ENCODE results near the gene SPEM3.

SPEM3 gene

DNA sequence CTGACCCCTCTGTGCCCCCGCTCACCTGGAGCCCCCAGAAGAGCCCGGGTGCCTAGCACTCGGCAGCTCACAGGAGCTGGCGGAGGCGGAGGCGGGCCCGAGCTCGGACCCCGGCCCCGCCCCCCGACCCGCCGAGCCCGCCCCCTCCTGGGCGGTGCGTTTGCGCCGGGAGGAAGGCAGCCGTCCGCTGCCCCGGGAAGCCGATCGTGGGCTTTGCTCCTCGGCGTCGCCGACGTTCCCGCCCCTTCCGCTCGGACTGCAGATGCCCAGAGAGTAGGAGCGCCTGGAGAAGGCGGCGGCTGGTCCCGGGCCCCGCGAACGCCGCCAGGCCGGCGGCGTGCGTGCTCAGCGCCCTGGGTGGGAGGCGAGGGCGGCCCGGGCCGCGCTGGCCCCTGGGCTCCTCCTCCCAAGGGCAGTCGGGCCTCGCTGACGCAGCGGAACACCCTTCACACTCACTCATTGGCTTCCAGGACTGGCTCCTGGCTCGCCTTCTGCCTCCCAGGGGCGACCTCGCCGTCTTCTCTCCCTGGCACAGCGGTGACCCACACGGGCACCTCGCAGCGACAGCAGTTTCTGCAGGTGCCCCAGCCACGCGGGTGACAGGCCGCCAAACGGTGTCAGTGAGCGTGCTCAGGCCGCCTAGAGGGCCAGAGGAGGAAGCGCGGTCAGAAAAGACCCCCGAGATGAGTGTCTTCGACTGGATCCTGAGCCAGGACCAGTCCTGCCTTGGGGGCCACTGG is 34.0 kb upstream of the SPEM3 start, which contains the start of gene PLSCR3:
TSS of gene PLSCR3 (minus strand) at position 74 of the 740 bp plus-strand sequence. CDS start 415 bp downstream, outside the sequence.
- TF ChIP-seq, protein P1, sequence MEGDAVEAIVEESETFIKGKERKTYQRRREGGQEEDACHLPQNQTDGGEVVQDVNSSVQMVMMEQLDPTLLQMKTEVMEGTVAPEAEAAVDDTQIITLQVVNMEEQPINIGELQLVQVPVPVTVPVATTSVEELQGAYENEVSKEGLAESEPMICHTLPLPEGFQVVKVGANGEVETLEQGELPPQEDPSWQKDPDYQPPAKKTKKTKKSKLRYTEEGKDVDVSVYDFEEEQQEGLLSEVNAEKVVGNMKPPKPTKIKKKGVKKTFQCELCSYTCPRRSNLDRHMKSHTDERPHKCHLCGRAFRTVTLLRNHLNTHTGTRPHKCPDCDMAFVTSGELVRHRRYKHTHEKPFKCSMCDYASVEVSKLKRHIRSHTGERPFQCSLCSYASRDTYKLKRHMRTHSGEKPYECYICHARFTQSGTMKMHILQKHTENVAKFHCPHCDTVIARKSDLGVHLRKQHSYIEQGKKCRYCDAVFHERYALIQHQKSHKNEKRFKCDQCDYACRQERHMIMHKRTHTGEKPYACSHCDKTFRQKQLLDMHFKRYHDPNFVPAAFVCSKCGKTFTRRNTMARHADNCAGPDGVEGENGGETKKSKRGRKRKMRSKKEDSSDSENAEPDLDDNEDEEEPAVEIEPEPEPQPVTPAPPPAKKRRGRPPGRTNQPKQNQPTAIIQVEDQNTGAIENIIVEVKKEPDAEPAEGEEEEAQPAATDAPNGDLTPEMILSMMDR (IDR thresholded peaks at IDR 0.05) = no peak; the same call in 1 of the 2 replicates

DNA sequence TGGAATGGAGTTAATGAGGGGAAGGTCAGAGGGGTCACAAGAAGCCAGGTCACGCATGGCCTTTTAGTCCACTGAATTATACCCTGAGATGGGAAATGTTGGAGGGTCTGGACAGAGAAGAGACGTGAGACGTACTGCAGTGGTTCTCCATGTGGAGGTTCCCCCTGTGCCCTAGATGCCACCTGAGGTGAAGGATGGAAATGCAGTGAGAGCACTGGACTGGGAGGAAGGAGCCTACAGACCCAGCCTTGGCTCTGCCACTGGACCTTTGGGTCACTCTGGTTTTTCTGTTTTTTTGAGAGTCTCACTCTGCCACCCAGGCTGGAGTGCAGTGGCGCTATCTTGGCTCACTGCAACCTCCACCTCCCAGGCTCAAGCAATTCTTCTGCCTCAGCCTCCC is 32.5 kb upstream of the SPEM3 start:
- TF ChIP-seq, protein P1 (IDR thresholded peaks at IDR 0.05) = no peak

DNA sequence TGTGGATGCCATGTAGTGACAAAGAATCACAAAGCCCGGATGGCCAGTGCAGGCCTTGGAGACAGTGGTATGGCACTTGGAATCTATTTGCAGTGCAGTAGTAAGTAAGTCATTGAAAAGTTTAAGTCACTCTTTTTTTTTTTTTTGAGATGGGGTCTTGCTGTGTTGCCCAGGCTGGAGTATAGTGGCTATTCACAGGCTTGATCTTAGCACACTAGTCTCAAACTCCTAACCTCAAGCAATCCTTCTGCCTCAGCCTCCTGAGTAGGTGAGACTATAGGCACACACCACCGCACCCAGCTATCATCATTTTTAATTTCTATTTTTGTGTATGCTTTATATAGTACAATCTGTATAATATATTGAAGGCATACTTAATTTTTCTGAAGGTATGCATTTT is 30.0 kb upstream of the SPEM3 start:
- TF ChIP-seq, protein P1 (IDR thresholded peaks at IDR 0.05) = no peak

DNA sequence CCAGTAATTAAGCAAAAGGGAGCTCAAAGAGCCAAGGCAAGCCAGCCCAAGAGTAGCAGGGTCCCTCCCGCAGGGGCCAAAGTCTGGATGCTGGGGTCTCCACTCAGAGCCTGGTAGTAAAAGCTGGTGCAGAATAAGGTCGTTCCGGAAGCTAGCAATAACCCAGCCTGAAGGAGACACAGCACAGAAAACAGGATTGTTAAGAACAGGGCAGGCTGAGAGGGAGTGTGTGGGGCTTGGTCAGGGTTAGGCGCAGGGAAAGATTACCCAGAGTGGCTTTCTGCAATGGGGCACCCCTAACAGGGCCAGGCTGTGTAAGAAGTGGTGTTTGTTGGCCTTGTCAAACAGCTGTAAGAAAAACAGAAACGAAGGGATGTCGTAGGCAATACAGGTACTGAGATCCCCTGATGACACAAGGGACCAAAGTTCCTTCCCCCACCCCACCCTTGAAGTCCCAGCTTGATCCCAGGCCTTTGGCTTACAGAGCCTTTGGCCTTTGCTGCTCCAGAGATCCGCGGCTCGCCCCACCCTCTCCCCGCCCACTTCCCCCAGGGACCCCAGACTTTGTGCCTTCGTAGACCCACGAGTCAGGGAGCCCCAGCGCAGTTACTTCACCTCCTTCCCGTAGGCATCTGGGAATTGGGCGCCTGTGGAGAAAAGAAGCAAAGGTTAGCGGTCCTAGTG is 25.5 kb upstream of the SPEM3 start:
- TF ChIP-seq, protein P1 (IDR thresholded peaks at IDR 0.05) = no peak

DNA sequence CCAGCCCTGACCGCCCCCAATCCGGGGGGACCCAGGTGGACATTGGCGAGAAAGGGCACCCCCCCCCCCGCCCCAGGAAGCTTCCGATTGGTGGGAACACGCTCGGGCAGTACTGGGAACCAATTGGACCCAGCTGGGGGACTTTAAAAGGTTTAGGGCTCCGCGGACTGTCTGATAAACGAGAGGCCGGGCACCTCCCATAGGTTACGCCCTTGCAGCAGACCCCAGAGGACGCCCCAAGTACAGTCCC is 25.0 kb upstream of the SPEM3 start:
- TF ChIP-seq, protein P1 (IDR thresholded peaks at IDR 0.05) = no peak

DNA sequence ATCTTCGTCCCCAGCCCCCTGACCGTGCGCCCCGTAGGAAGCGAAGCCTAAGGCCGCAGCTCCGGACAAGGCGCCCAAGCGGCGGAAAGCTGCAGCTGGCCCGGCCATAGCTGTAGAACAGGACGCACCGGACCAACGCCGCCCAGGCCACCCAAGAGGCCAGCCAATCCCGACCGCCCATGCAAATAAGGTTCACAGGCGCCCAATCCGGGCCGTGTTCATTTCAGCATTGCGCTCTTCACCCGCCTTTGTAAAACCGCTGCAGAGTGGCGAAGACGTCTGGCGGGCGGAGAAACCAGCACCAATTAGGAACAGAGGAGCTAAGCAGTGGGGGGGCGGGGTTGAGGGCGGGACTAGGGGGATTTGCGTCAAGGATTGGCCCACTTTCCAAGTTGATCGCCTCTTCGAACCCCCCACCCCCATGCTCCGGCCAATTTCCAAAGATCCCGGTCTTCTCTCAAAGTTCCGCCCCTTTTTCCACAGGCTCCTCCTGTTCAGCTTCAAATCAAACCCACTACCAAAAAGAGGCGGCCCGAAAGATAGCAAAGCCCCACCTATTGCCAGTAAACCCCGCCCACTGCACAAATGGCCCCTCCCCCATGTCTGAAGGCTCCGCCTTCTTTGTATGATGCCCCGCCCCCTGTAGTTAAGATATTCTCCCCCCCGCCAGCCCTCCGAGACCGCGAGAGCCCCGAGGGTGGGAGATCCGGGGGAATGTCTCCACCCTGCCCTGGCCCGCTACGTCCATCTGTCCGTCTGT is 24.5 kb upstream of the SPEM3 start, which contains the start of gene TMEM256:
TSS of gene TMEM256 (minus strand) at position 121 of the 760 bp plus-strand sequence. CDS start at position 108, 13 bp downstream.
- TF ChIP-seq, protein P1 (IDR thresholded peaks at IDR 0.05) = no peak

DNA sequence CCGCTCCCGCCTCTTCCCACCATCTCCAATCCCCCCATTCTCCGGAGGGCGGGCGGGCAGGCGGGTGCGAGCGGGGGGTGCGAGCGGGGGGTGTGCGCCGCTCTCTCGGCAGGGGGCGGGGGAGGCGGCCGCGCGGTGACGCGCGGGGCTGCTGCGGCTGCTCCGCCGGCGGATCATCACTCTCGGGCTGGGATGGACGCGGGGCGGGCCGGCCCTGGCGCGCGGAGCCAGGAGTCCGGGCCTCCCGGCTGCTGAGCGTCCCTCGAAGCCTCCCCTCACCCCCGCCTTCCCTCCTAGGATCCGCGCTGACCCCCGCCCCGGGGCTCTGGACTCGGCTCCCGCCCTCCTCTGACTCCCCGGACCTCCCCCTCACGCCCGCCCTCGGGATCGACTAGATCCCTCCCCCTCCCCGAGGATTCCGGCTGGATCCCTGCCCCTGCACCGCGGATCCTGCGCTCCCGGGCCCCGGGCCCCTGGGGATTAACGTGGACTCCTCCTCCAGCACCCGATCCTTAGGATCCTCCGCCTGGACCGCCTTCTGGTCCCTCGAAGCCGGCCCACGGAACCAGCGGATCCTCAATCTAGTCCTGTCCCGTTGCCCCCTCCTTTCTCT is 23.8 kb upstream of the SPEM3 start:
- TF ChIP-seq, protein P1 (IDR thresholded peaks at IDR 0.05) = no peak

All from LNCAP (cell line).